HG03196 (cell line): ENCODE data around the gene MTX1.

ENCODE experiments used
- ATAC-seq: cut with Tn5 transposase; IDR thresholded peaks from one replicate; pipeline ENCODE4 v1.9.1; 2021; ENCODE audit not compliant: unreplicated experiment

MTX1 gene

DNA sequence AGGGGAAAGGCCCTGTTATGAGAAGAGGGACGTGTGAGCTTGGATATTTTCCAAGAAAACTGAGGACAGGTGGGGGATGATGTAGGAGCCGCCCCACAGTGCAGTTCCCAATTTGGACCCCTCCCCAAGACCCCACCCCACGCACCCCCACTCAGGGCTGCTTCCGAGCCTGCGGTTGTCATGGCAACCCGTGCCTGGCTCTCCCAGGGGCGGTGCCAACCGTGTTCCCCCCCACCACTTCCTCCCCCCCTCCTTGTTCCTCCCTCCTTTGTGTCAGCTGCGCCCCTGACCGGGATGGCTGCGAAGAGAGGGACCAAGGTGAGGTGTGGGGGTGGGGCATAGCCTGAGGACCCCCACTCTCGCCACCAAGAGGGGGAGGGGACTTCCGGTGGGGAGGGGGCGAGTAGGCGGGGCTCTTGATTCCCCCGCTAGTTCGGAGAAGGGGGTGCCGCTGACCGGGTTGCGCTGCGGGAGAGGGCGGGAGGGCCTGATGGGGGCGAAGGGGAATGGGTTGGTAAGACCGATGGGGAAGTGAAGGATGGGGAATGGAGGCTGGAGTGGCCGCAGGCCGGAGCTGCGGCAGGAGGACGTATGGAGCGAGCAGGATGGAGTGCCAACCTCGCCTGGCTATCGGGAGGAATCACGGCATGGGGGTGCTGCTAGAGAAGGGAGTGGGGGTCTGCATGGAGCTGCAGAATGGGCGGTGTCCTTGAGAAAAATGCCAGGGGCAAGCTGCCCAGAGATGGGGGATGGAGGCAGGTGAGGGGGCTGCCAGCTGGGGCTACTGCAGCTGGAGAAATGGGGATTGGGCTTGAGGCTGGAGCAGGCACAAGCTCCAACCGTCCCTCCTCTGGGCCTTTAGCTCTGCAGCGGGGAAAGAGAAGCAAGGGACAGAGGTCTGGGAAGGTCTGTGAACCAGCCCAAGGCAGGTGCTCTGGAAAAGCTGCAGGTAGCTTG is 33.9 kb upstream of the MTX1 start:
- no peak for ATAC-seq

DNA sequence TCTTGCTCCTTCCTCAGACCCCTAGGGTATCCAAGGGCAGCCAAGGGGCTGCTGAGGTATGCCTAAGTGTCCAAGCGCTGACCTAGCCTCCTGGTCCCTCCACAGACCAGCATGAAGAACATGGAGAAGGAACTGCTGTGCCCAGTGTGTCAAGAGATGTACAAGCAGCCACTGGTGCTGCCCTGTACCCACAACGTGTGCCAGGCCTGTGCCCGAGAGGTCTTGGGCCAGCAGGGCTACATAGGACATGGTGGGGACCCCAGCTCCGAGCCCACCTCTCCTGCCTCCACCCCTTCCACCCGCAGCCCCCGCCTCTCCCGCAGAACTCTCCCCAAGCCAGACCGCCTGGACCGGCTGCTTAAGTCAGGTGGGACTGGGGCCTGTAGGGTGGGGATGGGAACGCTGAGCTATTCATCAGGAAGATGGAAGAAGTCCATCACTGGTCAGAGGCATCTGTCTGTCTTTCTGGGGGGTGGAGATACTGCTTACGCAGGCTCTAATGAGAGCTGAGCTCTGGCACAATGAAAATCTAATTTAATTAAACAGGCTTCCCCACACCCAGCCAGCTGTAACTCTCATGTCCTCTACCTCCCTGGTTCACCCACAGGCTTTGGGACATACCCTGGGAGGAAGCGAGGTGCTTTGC is 33.1 kb upstream of the MTX1 start:
- no peak for ATAC-seq

DNA sequence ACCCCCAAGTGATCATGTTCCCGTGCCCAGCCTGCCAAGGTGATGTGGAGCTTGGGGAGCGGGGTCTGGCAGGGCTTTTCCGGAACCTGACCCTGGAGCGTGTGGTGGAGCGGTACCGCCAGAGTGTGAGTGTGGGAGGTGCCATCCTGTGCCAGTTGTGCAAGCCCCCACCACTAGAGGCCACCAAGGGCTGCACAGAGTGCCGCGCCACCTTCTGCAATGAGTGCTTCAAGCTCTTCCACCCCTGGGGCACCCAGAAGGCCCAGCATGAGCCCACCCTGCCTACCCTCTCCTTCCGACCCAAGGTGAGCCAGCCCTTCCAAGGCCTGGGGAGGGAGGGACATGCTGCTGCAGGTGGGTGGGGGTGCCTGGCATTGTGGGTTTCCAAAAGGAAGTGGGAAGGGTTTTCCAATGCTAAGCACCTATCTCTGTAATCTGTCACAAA is 32.5 kb upstream of the MTX1 start:
- no peak for ATAC-seq

DNA sequence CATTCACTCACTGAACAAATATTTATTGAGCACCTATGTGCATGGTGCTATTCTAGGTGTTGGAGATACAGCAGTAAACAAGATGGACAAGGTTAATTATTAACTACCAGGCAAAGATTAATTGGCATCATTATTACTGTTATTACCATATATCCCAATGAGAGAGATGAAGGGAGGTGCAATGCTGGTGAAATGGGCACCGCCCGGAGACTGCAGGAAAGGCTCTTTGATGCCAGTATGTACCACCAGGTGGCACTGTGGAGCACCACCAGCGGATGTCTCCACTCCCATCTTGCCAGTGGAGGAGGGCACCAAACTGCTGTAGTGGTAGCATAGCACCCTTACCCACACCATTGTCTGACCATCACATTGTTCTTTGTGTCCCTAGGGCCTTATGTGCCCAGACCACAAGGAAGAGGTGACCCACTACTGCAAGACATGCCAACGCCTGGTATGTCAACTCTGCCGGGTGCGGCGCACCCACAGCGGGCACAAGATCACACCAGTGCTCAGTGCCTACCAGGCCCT is 31.9 kb upstream of the MTX1 start:
- no peak for ATAC-seq

DNA sequence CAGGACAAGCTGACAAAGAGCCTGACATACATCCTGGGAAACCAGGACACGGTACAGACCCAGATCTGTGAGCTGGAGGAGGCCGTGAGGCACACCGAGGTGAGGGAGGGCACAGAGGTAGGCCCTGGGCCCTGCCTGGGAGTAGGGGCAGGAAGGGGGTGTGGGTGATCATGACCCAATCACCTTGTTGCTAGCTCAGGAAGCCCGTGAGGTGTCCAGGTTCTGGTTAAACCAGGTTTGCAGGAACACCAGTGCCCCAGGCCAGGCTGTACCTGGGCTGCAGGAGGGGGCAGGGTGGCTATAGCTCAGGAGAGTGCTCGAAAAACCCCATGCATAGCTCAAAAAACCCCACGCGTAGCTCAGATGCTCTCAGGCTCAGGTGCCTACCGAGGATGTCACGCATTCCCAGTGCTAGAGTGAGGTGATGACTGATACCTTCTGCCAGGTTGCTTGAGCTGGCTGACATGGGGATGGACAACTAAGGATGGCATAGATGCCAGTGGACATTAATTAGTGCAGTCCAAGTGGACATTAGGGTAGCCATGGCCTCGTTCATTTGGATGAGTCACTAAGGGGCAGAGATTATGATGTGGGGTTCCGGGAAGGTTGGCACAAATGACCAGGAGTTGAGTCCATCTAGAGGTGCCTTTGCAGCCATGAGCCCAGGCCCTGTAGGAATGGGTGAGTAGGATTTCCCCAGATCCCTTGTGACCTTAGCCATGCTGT is 31.1 kb upstream of the MTX1 start:
- ATAC-seq: no peak

- no peak for ATAC-seq
These were observed 30.6 kb upstream of the MTX1 start for GRCh38 chr1:155177918-155178281.

- ATAC-seq: no peak
These were observed 29.9 kb upstream of the MTX1 start for GRCh38 chr1:155178441-155179111.

DNA sequence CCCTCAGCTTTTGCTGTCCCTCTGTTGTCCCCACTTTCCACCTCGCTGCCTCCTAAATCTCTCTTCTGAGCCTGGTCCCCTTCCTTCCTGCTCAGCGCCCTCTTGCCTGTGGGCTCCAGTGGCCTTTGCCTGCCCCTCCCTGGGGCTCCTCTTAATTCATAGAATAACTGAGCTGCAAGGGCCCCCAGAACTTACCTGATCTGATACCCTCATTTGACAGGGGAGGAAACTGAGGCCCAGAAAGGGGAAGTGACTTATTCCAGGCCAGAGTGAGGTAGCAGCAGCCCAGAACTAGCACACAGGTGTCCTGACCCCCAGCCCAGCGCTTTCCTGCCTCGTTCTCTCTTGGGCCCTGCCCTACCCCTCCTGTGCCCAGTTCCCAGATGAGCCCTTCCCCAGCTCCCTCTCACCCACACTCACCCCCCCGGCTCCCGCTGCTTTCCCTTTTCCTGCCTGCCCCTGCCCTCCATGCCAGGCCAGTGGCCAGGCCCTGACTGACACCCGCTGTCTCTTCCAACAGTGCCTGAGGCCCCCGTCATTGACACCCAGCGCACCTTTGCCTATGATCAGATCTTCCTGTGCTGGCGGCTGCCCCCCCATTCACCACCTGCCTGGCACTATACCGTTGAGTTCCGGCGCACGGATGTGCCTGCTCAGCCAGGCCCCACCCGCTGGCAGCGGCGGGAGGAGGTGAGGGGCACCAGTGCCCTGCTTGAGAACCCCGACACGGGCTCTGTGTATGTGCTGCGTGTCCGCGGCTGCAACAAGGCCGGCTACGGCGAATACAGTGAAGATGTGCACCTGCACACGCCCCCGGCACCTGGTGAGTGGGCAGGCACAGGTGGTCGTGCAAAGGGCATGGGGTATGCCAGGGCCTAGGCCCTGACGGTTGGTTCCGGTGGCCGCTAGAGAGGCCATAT is 29.1 kb upstream of the MTX1 start:
- no peak for ATAC-seq

- ATAC-seq: no peak
These were observed 27.0 kb upstream of the MTX1 start for GRCh38 chr1:155181371-155182051.

DNA sequence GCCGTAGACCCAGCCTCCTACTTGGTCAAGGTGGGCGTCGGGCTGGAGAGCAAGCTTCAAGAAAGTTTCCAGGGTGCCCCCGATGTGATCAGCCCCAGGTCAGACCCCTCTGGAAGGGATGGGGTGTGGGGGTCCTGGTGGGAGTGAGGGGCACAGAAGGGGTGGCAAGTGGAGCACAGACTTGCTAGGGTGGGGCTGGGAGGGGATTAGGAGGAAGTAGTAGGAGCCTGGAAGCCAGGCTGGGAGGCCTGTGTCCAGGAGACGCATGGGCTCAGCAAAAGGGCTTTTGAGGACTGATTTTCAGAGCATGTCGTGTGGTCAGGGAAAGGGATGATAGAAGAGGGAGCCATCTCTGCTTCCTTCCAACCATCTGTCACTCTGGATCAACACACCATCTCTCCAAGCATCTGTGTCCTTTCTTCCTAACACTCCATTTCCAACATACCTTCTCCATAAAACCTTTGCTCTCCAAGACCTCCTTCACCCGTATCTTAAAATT is 26.4 kb upstream of the MTX1 start:
- no peak for ATAC-seq

DNA sequence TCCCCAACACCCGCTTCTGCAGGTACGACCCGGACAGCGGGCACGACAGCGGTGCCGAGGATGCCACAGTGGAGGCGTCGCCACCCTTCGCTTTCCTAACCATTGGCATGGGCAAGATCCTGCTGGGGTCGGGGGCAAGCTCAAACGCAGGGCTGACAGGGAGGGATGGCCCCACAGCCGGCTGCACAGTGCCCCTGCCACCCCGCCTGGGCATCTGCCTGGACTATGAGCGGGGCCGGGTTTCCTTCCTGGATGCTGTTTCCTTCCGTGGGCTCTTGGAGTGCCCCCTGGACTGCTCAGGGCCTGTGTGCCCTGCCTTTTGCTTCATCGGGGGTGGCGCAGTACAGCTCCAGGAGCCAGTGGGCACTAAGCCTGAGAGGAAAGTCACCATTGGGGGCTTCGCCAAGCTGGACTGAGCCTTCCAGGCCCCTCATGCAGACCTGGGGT is 24.7 kb upstream of the MTX1 start:
- ATAC-seq: no peak

DNA sequence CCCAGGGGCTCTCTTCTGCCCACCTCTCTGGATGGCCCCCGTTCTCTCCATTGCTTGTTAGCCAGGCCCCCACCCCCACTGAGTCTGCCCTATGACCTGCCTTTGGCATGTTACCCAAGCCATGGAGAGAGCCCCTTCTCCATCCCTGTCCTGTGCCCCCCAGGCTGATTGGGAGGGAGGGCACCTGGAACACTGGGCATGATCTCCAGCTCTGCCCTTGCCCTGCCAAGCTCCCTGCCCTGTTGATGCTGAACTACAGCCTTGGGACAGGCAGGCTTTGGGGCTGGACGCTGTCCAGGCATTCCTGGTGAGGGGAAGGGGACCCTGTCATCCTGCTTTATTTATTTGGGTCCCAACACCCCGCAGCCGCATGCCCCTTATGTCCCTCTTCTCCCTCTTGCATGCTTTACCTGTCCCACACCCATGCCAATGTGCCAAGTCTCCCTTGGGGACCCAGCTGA is 24.1 kb upstream of the MTX1 start:
- ATAC-seq: no peak

- peak; percentile 89 for ATAC-seq
These were observed 23.4 kb upstream of the MTX1 start for GRCh38 chr1:155184835-155185782.

GRCh38 chr1:155185783-155186066 is 22.8 kb upstream of the MTX1 start:
- no peak for ATAC-seq

GRCh38 chr1:155186067-155186793 is 22.3 kb upstream of the MTX1 start:
- ATAC-seq: no peak

DNA sequence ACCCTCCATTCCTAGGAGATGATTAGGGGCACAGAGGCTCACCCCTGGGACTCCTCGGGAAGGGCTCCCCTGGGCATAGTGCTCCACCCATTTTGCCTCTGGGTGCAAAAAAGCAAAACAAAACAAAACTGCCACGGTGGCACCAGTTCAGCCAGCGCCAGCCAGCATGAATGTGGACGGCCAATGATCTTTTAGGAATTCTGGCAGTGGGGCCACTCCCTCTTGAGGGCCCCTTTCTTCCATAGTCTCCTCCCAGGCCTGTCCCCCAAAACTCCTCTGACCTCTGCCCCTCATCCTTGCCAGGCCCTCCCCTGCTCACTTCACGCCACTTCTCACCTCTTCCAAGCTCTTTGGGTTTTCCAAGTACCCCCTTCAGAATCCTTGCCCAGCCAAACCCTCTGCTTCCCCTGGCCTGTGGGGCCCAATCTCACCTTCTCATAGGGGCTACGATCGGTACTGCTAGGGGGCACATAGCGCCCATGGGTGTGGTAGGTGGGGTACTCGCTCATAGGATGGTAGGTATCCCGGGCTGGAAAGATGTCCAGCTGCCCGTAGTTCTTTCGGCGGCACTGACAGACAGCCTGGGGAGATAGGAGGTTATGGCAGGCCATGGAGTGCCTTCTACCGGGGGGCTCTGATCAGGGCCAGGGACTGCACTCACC is 21.6 kb upstream of the MTX1 start:
- no peak for ATAC-seq

GRCh38 chr1:155187456-155187891 is 21.0 kb upstream of the MTX1 start:
- ATAC-seq: no peak
